GM21447 (cell line): ENCODE measurements around the gene TTYH1.

Experiments
- ATAC-seq: cut with Tn5 transposase; IDR thresholded peaks from one replicate; pipeline ENCODE4 v1.9.1; 2021; ENCODE audit not compliant: unreplicated experiment

Gene TTYH1

DNA sequence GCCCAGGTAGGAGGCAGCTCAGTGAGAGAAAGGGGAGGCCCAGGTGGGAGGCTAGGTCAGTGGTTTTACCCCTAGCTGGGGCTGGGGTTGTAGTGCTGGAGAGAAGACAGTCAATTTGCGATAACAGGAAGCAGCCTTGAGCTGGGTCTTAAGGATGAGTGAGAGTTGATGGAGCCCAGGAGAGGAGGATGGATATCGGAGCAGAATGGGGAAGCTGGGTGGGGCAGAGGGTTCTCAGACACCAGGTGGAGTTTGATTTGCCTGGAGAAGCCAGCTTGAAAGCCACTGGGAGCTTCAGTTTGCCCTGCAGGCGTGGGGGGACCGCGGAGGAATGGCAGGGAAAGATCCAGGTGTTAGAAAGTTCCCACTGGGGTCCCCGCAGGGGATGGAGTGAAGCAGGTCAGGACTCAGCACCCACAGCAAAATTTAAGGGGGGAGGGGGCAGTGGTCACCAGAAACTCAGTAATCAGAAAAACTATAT, 58.7 kb downstream of the TTYH1 start:
- no peak for ATAC-seq

DNA sequence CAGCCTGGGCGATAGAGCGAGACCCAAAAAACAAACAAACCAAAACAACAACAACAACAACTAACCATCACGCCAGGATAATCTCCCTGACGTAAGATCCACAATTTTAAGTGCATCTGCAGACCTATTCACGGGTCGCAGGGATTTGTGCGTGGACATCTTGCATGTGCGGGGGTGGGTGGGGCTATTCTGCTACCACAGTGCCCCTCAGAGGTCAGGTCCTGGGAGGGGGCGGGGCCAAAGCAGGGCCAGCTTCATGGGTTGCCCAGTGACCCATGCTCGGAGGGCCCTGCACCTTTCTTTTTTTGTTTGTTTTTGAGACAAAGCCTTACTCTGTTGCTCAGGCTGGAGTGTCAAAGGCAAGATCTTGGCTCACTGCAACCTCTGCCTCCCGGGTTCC, 60.4 kb downstream of the TTYH1 start:
- no peak for ATAC-seq

DNA sequence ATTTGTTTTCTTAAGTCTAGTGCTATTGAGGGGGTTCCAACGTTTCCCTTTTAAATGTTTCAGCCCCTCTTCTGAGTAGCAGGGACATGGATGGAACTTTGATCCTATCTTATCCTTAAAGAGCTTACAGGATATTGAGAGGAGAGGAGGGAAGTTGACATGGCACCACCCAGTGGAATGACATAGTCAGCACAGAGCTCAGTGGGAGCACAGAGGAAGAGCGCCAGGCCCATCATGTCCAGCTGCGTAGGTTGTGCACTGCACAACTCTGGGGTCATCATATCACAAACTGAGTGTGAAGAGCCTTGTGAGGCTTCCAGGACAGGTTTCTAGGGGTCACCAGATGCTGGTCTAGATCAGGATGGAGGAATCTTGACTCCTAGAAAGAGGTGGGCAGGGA, 62.4 kb downstream of the TTYH1 start:
- no peak for ATAC-seq

DNA sequence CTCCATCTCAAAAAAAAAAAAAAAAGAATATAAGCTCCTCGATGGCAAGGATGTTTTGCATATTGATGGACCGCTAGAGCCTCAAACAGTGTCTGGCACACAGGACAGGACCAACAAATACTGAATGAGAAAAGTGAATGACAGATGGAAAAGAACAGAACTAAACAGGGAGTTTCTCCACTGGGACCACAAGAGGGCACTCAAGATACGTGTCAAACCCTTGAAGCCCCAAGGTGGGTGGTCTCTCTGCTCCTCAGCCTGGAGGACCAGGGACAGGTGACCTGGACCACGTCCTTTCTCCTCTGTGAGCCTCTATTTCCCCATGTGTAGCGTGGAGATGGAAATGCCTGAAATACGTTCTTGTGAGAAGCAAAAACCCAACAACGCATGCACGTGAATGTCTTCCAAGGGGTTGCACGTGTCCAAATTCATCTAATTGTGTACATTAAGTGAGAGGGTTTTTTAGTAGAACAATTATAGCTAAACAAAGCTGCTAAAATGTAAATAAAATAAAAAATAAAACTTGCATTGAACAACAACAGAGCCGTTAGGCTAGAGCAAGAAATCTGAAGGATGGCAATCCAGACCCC, 63.5 kb downstream of the TTYH1 start:
- no peak for ATAC-seq

DNA sequence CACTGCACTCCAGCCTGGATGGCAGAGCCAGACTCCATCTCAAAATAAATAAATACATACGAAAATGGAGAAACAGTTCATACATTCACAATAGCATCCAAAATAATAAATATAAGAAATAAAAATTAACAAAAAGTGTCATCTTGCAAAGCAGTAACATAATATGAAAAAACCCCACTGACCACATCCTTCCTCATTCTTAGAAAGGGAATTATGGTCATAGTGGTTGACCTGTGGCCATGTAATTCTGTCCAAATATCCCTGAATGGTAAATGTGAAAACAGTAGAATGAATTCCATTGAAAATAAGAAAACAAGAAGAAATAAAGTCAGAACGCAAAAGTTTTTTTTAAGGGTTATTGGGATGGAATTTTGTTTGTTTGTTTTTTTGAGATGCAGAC, 64.8 kb downstream of the TTYH1 start:
- no peak for ATAC-seq

DNA sequence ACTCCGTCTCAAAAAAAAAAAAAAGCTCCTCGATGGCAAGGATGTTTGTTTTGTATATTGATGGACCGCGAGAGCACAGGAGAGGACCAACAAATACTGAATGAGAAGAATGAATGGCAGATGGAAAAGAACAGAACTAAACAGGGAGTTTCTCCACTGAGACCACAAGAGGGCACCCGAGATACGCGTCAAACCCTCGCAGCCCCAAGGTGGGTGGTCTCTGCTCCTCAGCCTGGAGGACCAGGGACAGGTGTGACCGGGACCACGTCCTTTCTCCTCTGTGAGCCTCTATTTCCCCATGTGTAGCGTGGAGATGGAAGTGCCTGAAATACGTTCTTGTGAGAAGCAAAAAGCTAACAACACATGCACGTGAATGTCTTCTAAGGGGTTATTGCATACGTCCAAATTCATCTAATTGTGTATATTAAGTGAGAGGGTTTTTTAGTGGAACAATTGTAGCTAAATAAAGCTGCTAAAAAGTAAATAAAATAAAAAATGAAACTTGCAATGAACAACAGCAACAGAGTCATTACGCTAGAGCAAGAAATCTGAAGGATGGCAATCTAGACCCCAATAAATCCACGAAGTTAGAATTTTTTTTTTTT, 66.2 kb downstream of the TTYH1 start:
- no peak for ATAC-seq

DNA sequence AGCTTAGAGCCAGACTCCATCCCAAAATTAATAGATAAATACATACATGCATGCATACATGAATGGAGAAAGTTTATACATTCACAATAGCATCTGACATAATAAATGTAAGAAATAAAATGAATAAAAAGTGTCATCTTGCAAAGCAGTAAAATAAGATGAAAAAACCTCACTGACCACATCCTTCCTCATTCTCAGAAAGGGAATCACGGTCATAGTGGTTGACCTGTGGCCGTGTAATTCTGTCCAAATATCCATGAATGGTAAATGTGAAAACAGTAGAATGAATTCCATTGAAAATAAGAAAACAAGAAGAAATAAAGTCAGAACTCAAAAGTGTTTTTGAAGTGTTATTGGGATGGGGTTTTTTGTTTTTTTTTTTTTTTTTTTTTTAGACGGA, 67.6 kb downstream of the TTYH1 start:
- ATAC-seq = no peak

DNA sequence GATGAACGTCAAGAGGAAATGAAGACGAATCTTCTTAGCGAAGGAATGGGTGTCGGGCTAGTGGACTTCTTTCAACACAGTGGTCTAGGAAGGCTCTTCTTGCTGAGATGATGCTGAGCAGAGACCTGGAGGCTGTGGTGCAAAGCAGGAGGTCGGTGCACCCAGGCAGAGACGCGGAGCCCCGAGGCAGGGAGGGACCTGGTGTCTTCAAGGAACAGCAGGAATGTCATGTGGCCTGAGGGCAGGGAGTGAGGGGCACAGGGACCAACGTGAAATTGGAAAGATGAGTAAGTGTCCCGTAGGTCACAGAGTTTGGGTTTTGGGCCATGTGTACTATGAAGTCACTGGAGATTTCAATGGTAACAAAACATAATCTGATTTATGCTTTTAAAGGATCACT, 69.2 kb downstream of the TTYH1 start:
- no peak for ATAC-seq

DNA sequence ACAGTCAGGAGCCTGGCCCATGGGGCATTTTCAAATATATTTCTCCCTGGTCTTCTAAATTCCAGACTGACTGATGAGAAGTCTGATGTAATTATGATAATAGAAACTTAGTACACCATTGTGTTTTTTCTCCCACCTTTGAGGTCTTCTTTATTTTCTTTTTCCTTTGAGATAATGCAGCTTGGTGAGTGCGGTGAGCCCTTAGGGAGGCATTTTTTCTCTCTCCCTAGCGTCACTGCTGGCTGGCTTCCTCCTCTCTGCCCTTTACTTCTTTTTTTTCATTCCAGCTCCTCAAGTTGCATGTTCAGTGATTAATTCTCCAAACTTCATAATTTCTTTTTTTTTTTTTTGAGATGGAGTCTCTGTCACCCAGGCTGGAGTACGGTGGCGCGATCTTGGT, 70.6 kb downstream of the TTYH1 start:
- ATAC-seq = no peak
